Spleen (tissue), 11 donors: ENCODE results near the gene MOB3C. TPM values are rescaled to one million over a fixed set of nuclear protein-coding genes. Genes with fewer than 3 reads are reported as not detected.

Source experiments
- DNase-seq: peaks from one replicate; pipeline ENCODE4 v3.0.0-alpha.2; 2020
- H3K27ac ChIP-seq, 8 donors: fragments of 200-600 bp; sonication (generic) in 7 of 8; 1 replicate in 4 of 8; 2 replicates in 4 of 8; pipeline versions ENCODE4 v1.5.0 to v1.8.0; 2016 to 2021; ENCODE audit warnings: inconsistent platforms in 4 of 8, mild to moderate bottlenecking in 4 of 8, moderate library complexity in 1 of 8
- H3K27me3 ChIP-seq, 7 donors: fragments of 200-600 bp; sonication (generic) in 6 of 7; replicated peaks in 1 of 7; 1 replicate in 4 of 7; 2 replicates in 3 of 7; pipeline versions ENCODE4 v1.5.0 to v1.8.0; 2016 to 2021; ENCODE audit warnings: inconsistent platforms in 3 of 7, mild to moderate bottlenecking in 1 of 7
- H3K36me3 ChIP-seq, 6 donors: fragments of 200-600 bp; sonication (generic) in 5 of 6; 1 replicate in 4 of 6; 2 replicates in 2 of 6; pipeline versions ENCODE4 v1.5.0 to v1.8.0; 2016 to 2021; ENCODE audit warnings: inconsistent platforms in 2 of 6
- H3K4me1 ChIP-seq, 6 donors: fragments of 200-600 bp; sonication (generic) in 5 of 6; 1 replicate in 3 of 6; 2 replicates in 3 of 6; pipeline versions ENCODE4 v1.5.0 to v1.8.0; 2016 to 2021; ENCODE audit warnings: inconsistent platforms in 3 of 6
- H3K4me3 ChIP-seq, 8 donors: fragments of 200-600 bp; sonication (generic) in 7 of 8; 1 replicate in 4 of 8; 2 replicates in 4 of 8; pipeline versions ENCODE4 v1.5.0 to v1.8.0; 2016 to 2021; ENCODE audit warnings: inconsistent platforms in 4 of 8, mild to moderate bottlenecking in 4 of 8, moderate library complexity in 2 of 8
- H3K9me3 ChIP-seq, 8 donors: fragments of 200-600 bp; sonication (generic) in 7 of 8; 1 replicate in 4 of 8; 2 replicates in 4 of 8; pipeline versions ENCODE4 v1.5.0 to v1.8.0; 2016 to 2021; ENCODE audit warnings: inconsistent platforms in 4 of 8
- POLR2A ChIP-seq, 3 donors: fragments of 450-650 bp; IDR thresholded peaks; one replicate each; pipeline ENCODE4 v1.5.1; 2017; ENCODE audit warnings: antibody characterized with exemption in 3 of 3, mild to moderate bottlenecking in 1 of 3
- POLR2AphosphoS5 ChIP-seq, 3 donors: sonication (generic); formaldehyde crosslinking; IDR thresholded peaks; one replicate each; pipeline ENCODE4 v1.5.1; 2017; ENCODE audit warnings: antibody characterized with exemption in 3 of 3
- WGBS, 5 donors: extraction: QIAGEN DNeasy Blood & Tissue Kit in 3 of 5; methylation state at CpG; one replicate each; pipeline versions ENCODE4 v1.1.5 to v1.1.7; 2013 to 2018; 5-methylcytosine and 5-hydroxymethylcytosine counted together
- intact Hi-C: fragments of 100-400 bp; cut with DNase I; formaldehyde crosslinking; loops from one replicate; pipeline ENCODE4 v1.15.0; 2023; ENCODE audit warnings: low total_unique reads
- polyA plus RNA-seq, 3 donors: library from polyadenylated mRNA; stranded (reverse); fragments of 200-250 nt; gene quantifications; one replicate each; pipeline ENCODE4 v1.2.1, GENCODE V29; 2013
- total RNA-seq, 7 donors: library from RNA; depleted of rRNA in 3 of 7; stranded (reverse); fragments of >200 nt in 3 of 7; fragmentation: NEBNext Ultra II Directional in 4 of 7; extraction: Animal tissue kit (Norgen Biotek cat#: 25700) in 4 of 7; gene quantifications; one replicate each; pipeline versions ENCODE4 v1.1.0 to v1.2.1, GENCODE V29; 2016 to 2021
- TF ChIP-seq, protein P1 (sequence below), 11 experiments: fragments of 200-600 bp in 7 of 11; fragments of 450-650 bp in 4 of 11; sonication (generic) in 4 of 11; IDR thresholded peaks in 8 of 11; conservative IDR thresholded peaks in 3 of 11; 1 replicate in 7 of 11; 2 replicates in 4 of 11; pipeline versions ENCODE4 v1.4.0 to v1.8.0; 2016 to 2021; ENCODE audit warnings: antibody characterized with exemption in 11 of 11, inconsistent platforms in 4 of 11, mild to moderate bottlenecking in 1 of 11
- donor health status: healthy with polysubstance abuse.
- donor health status: DM: no; HTN: no; CAD: no; lungs with moderate emphysema.
- donor health status: DM: no; HTN: no; CAD: no.
- donor health status: Bipolar disorder and iron deficiency.
- donor health status: healthy.
- donor health status: DM: no; HTN: no; CAD: no.
- donor health status: DM: yes; HTN: yes; CAD: no.

MOB3C gene
- total and polyA plus RNA-seq, 10 donors = 8.2 to 27.5 (median 21.1) TPM

DNA sequence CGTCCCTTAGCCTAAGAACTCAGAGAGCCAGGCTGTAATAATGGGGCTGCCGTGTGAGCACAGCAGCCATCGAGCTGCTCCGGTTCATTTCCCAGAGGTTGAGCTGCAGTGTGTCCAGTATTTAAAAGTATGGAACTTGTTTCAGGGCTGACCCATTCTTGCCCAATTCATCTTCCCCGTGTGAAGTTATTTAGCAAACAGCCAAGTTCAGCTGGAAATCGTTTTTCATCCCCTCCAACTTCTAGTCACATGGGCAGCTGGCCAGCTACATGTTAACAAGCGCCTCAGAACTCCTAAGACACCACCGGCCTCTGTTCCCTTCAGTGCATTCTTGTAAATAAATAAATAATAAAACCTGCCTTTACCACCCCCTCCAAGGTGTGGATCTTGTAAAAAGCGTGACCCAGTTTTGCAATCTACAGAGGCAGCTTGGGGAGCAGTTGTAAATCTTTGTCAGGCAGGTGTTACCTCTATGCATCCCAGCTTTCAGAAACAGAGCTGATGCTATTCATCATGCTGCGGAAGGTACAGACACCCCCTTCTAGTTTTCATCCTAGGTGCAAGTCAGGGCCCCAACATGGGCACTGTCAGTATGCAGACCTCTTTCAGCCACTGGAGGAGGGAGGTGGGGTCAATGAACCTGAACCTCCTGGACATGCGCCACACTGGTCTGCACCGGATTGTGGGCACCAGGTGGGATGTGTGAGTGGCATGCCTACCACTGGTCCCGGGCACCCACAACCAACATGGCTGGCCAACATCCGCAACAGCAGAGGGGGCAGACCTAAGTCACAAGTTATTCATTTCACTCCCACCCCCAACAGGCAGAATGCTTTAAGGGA lies 46.5 kb downstream of the MOB3C start:
- Histone ChIP-seq H3K36me3 (peaks cover 0 to 100% (median 57%) of the 10 kb centered on the region in 6 donors), H3K4me1 (no peaks in the 10 kb centered on the region), H3K27me3 (no peaks in the 10 kb centered on the region), H3K9me3 (no peaks in the 10 kb centered on the region), H3K27ac (no peak overlapping the region), H3K4me3 (no peak overlapping the region)
- DNase-seq = no peak
- 82 to 90% (median 85%) methylated on average over 13 to 14 of the region's 14 CpGs for WGBS, 5 donors
- intact Hi-C loops = no loop called here
- no peak for TF ChIP-seq POLR2AphosphoS5 (IDR thresholded peaks at IDR 0.05)
- TF ChIP-seq, protein P1, sequence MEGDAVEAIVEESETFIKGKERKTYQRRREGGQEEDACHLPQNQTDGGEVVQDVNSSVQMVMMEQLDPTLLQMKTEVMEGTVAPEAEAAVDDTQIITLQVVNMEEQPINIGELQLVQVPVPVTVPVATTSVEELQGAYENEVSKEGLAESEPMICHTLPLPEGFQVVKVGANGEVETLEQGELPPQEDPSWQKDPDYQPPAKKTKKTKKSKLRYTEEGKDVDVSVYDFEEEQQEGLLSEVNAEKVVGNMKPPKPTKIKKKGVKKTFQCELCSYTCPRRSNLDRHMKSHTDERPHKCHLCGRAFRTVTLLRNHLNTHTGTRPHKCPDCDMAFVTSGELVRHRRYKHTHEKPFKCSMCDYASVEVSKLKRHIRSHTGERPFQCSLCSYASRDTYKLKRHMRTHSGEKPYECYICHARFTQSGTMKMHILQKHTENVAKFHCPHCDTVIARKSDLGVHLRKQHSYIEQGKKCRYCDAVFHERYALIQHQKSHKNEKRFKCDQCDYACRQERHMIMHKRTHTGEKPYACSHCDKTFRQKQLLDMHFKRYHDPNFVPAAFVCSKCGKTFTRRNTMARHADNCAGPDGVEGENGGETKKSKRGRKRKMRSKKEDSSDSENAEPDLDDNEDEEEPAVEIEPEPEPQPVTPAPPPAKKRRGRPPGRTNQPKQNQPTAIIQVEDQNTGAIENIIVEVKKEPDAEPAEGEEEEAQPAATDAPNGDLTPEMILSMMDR (IDR thresholded peaks at IDR 0.05 in 8 of 11, conservative IDR thresholded peaks at IDR 0.05 in 3 of 11) = no peak
- TF ChIP-seq POLR2A (IDR thresholded peaks at IDR 0.05) = no peak

DNA sequence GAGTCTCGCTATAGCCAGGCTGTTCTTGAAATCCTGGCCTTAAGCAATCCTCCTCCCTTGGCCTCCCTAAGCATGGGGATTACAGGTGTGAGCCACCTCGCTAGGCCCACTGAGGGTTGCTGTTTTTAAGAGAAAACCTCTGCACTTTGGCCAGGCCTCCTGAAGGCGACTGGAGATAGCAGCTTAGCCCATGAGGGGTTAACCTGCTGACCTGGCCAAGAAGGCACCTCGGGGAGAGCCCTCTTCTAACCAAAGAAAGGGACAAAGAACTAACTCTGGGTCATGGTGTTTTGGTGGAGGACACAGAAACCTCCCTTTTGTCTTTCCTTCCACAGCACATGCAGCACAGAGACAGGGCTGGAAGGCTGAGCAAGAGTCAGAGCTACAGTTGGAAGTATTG lies 47.5 kb downstream of the MOB3C start:
- 86 to 94% (median 91%) methylated on average over 4 of the region's 4 CpGs for WGBS, 5 donors
- H3K36me3 ChIP-seq = peaks cover 0 to 100% (median 57%) of the 10 kb centered on the region in 6 donors

DNA sequence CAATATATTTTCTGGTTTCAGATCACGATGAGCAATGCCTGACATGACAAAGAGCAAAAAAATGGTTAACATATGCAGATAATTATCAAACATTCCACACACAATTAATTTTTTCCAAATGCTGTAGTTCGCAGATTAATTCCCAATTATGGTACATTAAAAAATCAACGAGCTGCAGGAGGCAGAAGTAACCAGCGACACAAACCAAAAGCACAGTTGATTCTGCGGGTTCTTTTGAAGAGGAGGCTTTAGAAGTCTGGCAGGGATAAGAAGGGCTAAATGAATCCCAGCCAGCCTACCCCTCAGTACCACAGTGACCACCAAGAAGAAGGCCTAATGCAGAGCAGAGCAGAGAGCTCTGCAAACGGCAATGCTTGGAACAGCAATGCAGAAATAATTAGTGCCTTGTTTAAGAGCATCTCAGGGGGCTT lies 48.1 kb downstream of the MOB3C start:
- no peak for DNase-seq
- 93 to 97% (median 96%) methylated on average over 6 of the region's 6 CpGs for WGBS, 5 donors
- H3K4me3 ChIP-seq = no peak overlapping the region
- H3K27ac ChIP-seq = no peak overlapping the region
- H3K9me3 ChIP-seq = no peaks in the 10 kb centered on the region
- TF ChIP-seq, protein P1 (IDR thresholded peaks at IDR 0.05 in 8 of 11, conservative IDR thresholded peaks at IDR 0.05 in 3 of 11) = no peak
- no peak for TF ChIP-seq POLR2AphosphoS5 (IDR thresholded peaks at IDR 0.05)
- no peak for TF ChIP-seq POLR2A (IDR thresholded peaks at IDR 0.05)
- H3K27me3 ChIP-seq = no peaks in the 10 kb centered on the region
- peaks cover 0 to 100% (median 58%) of the 10 kb centered on the region in 6 donors for H3K36me3 ChIP-seq
- intact Hi-C loops = no loop called here
- H3K4me1 ChIP-seq = no peaks in the 10 kb centered on the region

More for the DNA sequence above, 47.5 kb downstream of the MOB3C start:
- intact Hi-C loops = no loop called here
- no peak for DNase-seq
- Histone ChIP-seq H3K4me1 (no peaks in the 10 kb centered on the region), H3K27me3 (no peaks in the 10 kb centered on the region), H3K4me3 (no peak overlapping the region), H3K27ac (no peak overlapping the region), H3K9me3 (no peaks in the 10 kb centered on the region)
- TF ChIP-seq, protein P1 (IDR thresholded peaks at IDR 0.05 in 8 of 11, conservative IDR thresholded peaks at IDR 0.05 in 3 of 11) = no peak
- TF ChIP-seq POLR2A (IDR thresholded peaks at IDR 0.05) = no peak
- TF ChIP-seq POLR2AphosphoS5 (IDR thresholded peaks at IDR 0.05) = no peak

DNA sequence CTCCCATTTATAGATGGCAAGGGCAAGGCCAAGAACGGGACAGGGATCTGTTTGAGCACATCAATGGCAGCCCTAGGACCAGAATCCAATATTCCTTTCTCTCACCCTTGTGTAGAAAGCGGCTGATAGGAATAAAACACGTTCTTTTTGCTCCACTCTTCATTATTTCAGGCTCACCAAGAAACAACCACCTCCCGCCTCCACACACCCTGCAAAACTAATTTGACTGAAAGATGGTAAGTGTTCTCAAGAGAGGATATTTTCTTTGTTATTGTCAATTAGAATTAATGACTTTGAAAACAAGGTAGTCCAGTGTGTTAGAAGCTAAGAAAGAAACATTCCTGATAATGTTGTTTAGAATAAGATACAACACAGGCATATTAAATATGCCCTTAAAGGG lies 53.3 kb downstream of the MOB3C start:
- no peak for DNase-seq
- TF ChIP-seq, protein P1 (IDR thresholded peaks at IDR 0.05 in 8 of 11, conservative IDR thresholded peaks at IDR 0.05 in 3 of 11) = no peak
- TF ChIP-seq POLR2AphosphoS5 (IDR thresholded peaks at IDR 0.05) = no peak
- no peak for TF ChIP-seq POLR2A (IDR thresholded peaks at IDR 0.05)
- Histone ChIP-seq H3K36me3 (peaks cover 2 to 100% (median 77%) of the 10 kb centered on the region in 6 donors), H3K27me3 (no peaks in the 10 kb centered on the region), H3K9me3 (no peaks in the 10 kb centered on the region), H3K27ac (no peak overlapping the region), H3K4me1 (no peaks in the 10 kb centered on the region), H3K4me3 (no peak overlapping the region)
- intact Hi-C loops = no loop called here
- 86 to 92% (median 92%) methylated on average over 4 of the region's 4 CpGs for WGBS, 5 donors
